Stimulated activated naive CD8-positive, alpha-beta T cell treated with anti-CD3 and anti-CD28 coated beads, Interleukin-15, amount 100 ng/mL, for 72 hours (primary cell): ENCODE data around the gene SLCO3A1.

Source experiments
- ATAC-seq: fragments of 150-1000 bp; cut with Tn5 transposase; 2 replicates; pipeline ENCODE4 v1.10.0; 2021; ENCODE audit warnings: mild to moderate bottlenecking, moderate library complexity
- DNase-seq, 2 donors: peaks; one replicate each; pipeline ENCODE4 v3.0.0; 2021 to 2022
- H3K27ac Mint-ChIP-seq, 2 donors: one replicate each; pipeline ENCODE4 v1.8.0; 2022; ENCODE audit warnings: mild to moderate bottlenecking in 2 of 2, mixed read lengths in 2 of 2, moderate library complexity in 2 of 2
- H3K27me3 Mint-ChIP-seq: one replicate; pipeline ENCODE4 v1.8.0; 2022; ENCODE audit warnings: mixed read lengths
- H3K4me1 Mint-ChIP-seq: one replicate; pipeline ENCODE4 v1.8.0; 2022; ENCODE audit warnings: mild to moderate bottlenecking, mixed read lengths
- H3K4me3 Mint-ChIP-seq, 2 donors: one replicate each; pipeline ENCODE4 v1.8.0; 2022; ENCODE audit warnings: mild to moderate bottlenecking in 2 of 2, mixed read lengths in 2 of 2, moderate library complexity in 1 of 2
- H3K9me3 Mint-ChIP-seq, 2 donors: one replicate each; pipeline ENCODE4 v1.8.0; 2022; ENCODE audit warnings: mixed read lengths in 2 of 2

The SLCO3A1 gene

DNA sequence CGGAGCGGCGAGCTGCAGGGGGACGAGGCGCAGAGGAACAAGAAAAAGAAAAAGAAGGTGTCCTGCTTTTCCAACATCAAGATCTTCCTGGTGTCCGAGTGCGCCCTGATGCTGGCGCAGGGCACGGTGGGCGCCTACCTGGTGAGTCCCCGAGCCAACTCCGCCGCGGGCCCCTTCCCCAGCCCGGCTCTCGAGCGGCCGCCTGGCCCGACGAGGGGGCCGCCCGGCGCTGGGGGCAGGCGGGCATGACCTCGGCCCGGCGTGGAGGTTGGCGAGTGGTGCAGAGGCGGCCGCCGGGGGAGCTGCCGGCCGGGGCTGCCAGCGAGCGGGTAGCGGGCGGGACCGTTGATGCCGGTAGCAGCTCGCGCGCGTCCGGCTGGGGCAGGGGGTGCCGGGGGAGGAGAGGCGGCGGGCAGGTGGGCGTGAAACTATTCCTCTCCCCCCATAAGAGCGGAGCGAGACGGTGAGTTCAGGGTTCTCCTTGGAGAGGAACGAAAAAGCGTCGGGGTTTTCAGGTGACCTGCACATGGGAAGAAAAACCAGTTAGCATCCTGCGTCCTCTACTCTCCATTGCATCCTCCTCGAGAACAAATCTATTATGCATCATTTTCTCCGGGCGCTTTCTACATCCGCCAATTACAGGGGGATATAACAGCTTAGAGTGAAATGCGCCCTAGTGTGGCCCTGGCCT is 585 bp downstream of the SLCO3A1 start:
- Mint-ChIP-seq H3K27me3 (peaks cover 27% of the 10 kb centered on the region), H3K9me3 (no peaks in the 10 kb centered on the region), H3K27ac (no peak overlapping the region), H3K4me3 (peak overlapping the region; percentile 83 to 87), H3K4me1 (peaks cover 64% of the 10 kb centered on the region)
- ATAC-seq: peak; percentile 33
- peak; percentile 52 to 59 for DNase-seq

DNA sequence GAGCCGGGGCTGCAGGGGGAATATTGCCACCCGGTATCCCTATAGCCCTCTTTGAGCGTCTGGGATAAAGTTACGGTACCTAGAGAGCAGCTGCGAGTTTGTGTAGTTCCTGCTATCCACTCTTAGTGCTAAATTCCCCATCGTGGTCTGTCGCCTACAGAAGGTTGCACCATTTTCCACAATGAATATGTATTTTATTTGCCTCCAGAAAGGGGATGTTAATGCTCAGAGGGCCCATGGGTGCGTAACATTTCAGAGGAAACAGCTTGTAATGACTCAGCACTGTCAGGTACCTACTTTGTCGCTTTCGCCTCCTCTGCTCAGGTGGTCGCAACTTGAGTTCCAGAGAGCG is 1.1 kb downstream of the SLCO3A1 start:
- ATAC-seq (no peak), DNase-seq (peak in 1 of 2 donors; percentile 38)
- Mint-ChIP-seq H3K4me3 (peak overlapping the region; percentile 83 to 87), H3K9me3 (no peaks in the 10 kb centered on the region), H3K27me3 (peaks cover 22% of the 10 kb centered on the region), H3K4me1 (peaks cover 60% of the 10 kb centered on the region), H3K27ac (peak overlapping the region in 1 of 2 donors; percentile 63)

DNA sequence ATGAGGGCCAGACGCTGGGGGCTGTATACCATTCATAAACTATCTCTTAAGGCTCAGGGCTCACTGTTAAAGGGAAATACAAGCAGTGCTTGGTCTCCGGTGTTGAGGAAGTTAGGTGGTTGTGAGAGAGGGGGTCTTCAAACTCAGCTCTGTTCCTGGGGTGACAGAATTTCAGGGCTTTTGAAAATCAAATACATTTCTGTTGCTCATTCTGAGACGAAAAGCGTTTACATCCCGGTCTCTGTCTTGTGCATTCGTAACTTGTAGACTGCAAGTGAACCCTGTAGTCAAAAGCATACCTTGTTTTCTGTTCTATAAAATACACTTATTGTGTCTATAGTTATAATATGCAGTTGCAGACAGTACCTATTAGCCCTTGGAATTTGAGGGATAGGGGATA is 1.7 kb downstream of the SLCO3A1 start:
- ATAC-seq (no peak), DNase-seq (no peak)
- Mint-ChIP-seq H3K27ac (no peak overlapping the region), H3K27me3 (peaks cover 18% of the 10 kb centered on the region), H3K9me3 (no peaks in the 10 kb centered on the region), H3K4me3 (no peak overlapping the region), H3K4me1 (peaks cover 59% of the 10 kb centered on the region)

DNA sequence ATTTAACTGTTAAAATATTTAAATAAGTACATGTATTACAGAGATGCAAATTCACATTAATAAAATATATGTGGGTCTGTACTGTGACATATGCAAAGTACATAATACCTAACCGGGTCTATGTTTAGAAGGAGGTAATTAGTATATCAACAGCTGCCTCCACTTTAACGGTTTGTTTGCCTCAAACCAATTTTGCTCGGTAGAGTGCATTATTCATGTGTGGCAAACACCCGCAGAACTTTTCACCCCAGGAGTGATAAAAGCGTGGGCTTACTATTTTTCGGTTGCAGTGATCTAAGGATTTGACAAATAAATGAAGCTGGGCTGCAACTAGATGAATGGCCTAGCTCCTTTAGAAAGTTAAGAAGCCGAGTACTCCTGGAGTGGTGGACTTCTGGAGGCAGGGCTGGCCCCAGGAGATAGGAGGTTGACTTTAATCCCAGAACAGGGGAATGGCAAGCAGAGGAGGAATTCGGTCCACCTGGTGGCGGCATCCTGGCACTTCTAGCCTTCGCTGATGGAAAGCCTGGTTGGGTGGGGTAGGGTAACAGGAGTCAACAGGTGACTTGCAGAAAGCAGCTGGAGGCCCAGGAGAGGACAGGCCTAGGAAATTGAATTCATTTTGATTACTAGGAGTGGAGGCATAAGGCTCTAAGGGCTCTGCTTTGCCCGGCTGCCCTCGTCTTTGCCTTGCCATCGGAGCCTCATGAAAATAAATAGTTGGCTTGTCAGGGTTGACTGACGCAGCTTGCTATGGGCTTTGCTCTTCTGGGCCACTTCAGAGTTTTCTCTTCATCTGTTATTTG is 2.4 kb downstream of the SLCO3A1 start:
- Mint-ChIP-seq H3K4me1 (peaks cover 62% of the 10 kb centered on the region), H3K27ac (no peak overlapping the region), H3K4me3 (no peak overlapping the region), H3K27me3 (peaks cover 18% of the 10 kb centered on the region), H3K9me3 (no peaks in the 10 kb centered on the region)
- no peak for ATAC-seq
- DNase-seq: no peak

DNA sequence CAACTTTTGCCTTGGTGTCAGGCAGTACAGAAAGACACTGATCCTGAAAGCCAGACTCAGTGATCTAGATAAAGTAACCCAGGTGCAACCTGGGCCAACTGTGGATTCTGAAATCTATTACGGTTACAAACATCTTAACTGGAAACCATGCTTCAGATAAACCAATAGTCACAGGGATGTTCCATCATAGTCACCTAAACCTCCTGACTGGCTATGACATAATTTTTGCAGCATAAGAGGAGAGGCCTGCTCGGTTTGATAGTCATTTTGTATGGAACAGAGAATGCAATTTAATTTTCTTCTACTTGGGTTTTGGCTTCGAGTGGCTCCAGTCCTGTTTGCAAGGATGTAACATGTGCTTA is 3.7 kb downstream of the SLCO3A1 start:
- Mint-ChIP-seq H3K9me3 (no peaks in the 10 kb centered on the region), H3K27ac (no peak overlapping the region)
- ATAC-seq: no peak

DNA sequence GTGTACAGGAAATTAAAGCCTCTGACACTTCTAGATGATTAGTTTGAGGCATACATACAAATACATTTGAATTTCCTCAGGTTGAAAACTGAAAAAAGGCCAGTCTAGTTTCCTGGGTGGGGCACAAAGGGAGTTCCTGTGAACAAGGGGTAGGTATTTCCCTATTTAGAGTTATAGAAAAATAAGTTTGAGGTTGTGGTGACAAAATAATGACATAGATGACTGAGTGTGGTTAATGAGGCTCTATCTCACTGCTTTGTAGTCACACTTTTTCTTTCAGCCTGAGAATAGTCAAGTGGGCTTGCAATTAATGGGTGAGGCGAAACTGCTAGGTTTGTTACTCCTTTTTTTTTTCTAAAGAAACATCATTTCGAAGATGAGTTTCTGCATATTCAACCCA is 4.3 kb downstream of the SLCO3A1 start:
- no peaks in the 10 kb centered on the region for H3K9me3 Mint-ChIP-seq
- peak; percentile 37 to 57 for DNase-seq

More for the DNA sequence above, 3.7 kb downstream of the SLCO3A1 start:
- peaks cover 18% of the 10 kb centered on the region for H3K27me3 Mint-ChIP-seq
- peak overlapping the region in 1 of 2 donors; percentile 8 for H3K4me3 Mint-ChIP-seq
- no peak for DNase-seq
- H3K4me1 Mint-ChIP-seq: peaks cover 64% of the 10 kb centered on the region

DNA sequence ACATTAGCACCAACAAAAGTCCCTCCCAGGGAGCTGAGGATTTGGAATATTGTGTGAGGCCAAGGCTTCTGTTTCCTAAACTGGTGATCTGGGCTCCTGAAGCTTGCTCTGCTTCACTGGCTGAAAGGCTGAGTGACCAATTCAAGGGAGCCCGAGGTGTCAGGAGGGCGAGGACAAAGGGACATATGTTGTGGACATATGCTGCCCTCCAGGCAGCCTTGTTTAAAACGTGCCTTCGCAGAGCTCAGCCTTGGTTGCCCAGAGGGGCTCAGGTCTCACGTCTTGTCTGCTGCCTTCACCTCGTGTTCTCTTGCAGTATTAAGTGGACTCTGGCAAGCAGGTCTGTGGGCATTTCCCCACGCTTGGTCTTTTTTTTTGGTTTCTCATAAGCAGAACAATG is 7.0 kb downstream of the SLCO3A1 start:
- H3K27me3 Mint-ChIP-seq: peaks cover 23% of the 10 kb centered on the region
- H3K4me3 Mint-ChIP-seq: no peak overlapping the region
- H3K27ac Mint-ChIP-seq: peak overlapping the region in 1 of 2 donors; percentile 35
- DNase-seq (no peak), ATAC-seq (no peak)
- peaks cover 57% of the 10 kb centered on the region for H3K4me1 Mint-ChIP-seq
- H3K9me3 Mint-ChIP-seq: no peaks in the 10 kb centered on the region

More for the DNA sequence above, 4.3 kb downstream of the SLCO3A1 start:
- H3K4me3 Mint-ChIP-seq: peak overlapping the region; percentile 5 to 8
- peaks cover 60% of the 10 kb centered on the region for H3K4me1 Mint-ChIP-seq
- H3K27me3 Mint-ChIP-seq: peaks cover 18% of the 10 kb centered on the region
- peak overlapping the region in 1 of 2 donors; percentile 42 for H3K27ac Mint-ChIP-seq
- peak; percentile 80 for ATAC-seq

DNA sequence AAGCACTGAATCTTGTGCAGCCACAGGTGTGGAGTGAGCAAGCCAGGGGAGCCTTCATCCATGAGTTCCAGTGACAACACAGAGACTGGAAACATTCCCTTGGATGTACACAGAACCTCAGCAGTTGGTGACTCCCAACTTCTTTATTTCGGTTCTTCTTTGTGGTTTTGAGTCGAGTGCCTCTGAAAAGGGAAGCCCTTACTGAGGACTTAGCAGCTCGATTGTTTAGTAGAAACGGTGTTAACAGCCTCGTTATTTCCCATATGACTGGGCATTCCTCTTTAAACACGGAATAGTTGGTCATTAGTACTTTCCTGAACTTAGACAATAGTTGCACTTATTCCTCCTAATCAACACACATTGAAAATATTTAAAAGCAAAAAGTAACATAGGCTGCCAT is 7.7 kb downstream of the SLCO3A1 start:
- Mint-ChIP-seq H3K4me3 (no peak overlapping the region), H3K4me1 (peaks cover 58% of the 10 kb centered on the region), H3K9me3 (no peaks in the 10 kb centered on the region), H3K27me3 (peaks cover 16% of the 10 kb centered on the region), H3K27ac (no peak overlapping the region)
- DNase-seq: no peak
- no peak for ATAC-seq

DNA sequence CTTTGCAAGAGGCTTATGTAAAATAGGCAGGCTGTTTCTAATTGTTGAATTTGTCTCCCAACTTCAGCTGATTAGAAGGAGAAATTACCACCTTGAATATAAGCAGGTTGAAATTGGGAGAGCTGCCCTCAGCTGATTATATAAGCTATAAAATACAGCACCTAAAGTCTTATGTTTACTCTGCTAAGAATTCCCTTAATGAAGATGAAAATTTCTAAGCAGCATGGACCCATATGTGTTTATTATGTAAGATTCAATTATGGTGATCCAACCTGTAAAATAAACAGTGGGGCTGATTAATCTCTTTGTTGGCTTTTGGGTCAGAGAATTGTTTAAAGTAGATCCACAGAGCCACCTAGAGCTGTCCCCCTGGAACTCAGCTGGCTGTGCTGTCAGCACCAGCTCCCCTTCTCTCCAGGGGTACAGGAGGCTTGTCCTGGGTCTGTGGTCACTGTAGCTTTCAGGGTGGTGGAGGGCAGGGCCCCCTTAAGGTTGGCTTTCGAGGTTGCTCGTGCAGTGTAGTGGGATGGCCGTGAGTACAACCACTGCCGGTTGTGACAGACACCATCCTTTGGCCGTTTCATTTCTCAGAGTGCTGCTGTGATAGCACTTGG is 9.5 kb downstream of the SLCO3A1 start:
- Mint-ChIP-seq H3K4me1 (peaks cover 58% of the 10 kb centered on the region), H3K27me3 (peaks cover 15% of the 10 kb centered on the region), H3K9me3 (no peaks in the 10 kb centered on the region), H3K27ac (no peak overlapping the region), H3K4me3 (no peak overlapping the region)
- no peak for ATAC-seq
- no peak for DNase-seq

DNA sequence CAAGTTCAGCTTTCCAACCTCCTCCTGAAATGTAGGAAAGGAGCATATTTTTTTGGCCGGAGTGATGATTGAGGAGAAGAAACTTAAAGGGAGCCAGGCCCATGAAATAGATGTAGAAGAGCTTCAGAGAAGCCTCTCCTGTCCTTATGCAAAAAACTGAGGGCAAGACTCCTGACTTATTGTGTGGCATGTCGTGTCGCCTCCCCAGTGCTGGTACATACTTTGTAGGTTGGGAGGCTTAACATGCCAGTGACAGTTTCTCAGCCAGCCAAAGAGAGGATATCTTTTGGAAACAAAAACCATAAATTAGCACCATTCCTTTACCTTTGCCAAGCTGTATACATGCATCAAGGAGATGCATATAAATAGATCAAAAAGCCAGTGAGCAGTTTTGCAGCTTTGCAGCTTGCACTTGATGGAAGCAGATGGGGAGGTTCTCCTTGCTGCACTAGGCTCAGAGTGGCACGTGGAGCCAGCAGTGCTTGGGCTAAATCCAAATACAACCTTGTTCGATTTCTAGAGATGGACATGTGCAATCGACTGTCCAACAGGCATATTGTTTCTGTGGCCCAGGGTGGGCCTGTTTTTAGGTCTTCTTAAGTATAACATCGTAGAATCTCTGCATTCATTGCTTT is 10.2 kb downstream of the SLCO3A1 start:
- Mint-ChIP-seq H3K4me1 (peaks cover 58% of the 10 kb centered on the region), H3K9me3 (no peaks in the 10 kb centered on the region), H3K27me3 (peaks cover 15% of the 10 kb centered on the region), H3K27ac (no peak overlapping the region), H3K4me3 (no peak overlapping the region)
- DNase-seq: no peak
- ATAC-seq: no peak

DNA sequence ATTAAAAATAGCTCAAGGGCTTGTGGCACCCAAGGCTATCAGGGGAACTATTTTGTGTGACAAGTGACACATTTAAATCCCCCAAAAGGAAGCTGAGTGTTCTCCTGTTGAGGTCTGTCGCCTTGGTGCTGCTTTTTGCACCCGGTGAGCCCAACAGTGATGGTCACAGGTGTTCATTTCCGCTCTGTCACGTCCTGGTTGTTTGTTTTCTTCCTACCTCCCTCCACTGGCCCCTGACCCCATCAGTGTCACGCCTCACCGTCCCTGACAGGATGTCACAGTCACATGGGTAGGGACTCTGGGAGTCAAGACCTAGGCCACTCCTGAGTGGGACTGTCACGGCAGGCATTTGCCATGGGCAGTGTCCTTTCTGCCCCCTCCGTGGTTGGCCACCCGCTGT is 11.2 kb downstream of the SLCO3A1 start:
- H3K27me3 Mint-ChIP-seq: peaks cover 15% of the 10 kb centered on the region
- no peak overlapping the region for H3K27ac Mint-ChIP-seq
- H3K9me3 Mint-ChIP-seq: no peaks in the 10 kb centered on the region
- DNase-seq: no peak
- peaks cover 58% of the 10 kb centered on the region for H3K4me1 Mint-ChIP-seq
- H3K4me3 Mint-ChIP-seq: no peak overlapping the region
- ATAC-seq: no peak

DNA sequence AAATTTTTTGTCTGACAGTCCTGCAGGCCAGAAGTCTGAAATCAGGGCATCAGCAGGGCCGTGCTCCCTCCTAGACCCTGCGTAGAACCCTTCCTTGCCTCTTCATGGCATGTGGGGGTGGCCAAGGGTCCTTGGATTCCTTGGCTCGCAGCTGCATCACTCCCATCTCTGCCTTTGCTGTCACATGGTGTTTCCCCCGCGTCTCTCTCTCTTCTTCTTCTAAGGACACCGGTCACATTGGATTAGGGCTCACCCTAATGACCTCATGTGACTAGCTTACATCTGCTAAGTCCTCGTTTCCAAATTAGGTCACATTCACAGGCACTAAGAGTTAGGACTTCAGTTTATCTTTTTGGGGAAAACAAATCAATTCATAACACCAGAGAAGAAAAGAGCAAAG is 12.0 kb downstream of the SLCO3A1 start:
- ATAC-seq: no peak
- H3K9me3 Mint-ChIP-seq: no peaks in the 10 kb centered on the region
- H3K4me3 Mint-ChIP-seq: no peak overlapping the region
- H3K27ac Mint-ChIP-seq: peak overlapping the region in 1 of 2 donors; percentile 14
- peaks cover 18% of the 10 kb centered on the region for H3K27me3 Mint-ChIP-seq
- H3K4me1 Mint-ChIP-seq: peaks cover 55% of the 10 kb centered on the region
- no peak for DNase-seq

DNA sequence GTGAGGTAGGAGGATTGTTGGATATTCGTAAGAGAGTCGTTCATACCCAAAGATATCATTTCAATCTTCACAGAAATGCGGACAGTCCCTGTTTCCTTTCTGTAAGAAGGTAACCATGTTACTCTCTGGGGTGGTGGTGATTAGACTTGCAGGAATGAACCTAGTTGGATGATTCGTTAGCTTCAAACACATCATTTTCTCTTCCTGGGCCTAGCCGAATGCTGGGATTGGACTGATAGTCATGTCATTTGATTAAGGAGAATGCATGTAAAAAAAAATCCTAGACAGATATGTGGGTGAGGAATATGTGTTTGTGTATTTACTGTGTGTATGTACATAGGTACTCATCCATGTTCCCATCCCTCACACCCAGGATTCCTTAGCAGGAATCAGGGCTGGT is 12.4 kb downstream of the SLCO3A1 start:
- H3K4me1 Mint-ChIP-seq: peaks cover 57% of the 10 kb centered on the region
- no peak for ATAC-seq
- no peak overlapping the region for H3K4me3 Mint-ChIP-seq
- H3K27ac Mint-ChIP-seq: no peak overlapping the region
- no peak for DNase-seq
- H3K27me3 Mint-ChIP-seq: peaks cover 22% of the 10 kb centered on the region
- H3K9me3 Mint-ChIP-seq: no peaks in the 10 kb centered on the region

DNA sequence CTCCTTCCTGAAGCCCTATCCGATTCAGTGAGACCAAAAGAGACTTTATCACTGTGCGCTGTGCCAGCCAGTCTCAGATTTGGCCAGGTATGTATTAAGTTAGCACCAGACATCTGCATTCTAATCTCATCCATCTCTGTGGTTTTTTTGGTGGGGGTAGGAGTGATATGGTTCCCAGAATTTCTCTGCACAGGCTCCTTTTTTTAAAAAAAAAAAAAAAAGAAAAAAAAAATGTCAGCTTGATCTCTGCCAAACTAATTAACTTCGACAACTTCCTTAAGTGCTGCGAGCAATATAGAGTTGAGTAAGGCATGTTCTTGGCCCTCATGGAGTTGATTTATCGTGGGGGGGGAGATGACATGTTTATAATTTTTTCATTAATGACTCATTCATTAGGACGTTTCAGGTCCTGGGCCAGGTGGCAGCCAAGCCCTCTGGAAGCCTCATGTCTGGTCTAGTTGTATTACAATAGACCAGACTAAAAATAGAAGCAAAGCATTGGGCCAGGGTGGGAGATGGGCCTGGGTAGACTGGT is 12.9 kb downstream of the SLCO3A1 start:
- Mint-ChIP-seq H3K4me3 (no peak overlapping the region), H3K27me3 (peaks cover 27% of the 10 kb centered on the region), H3K27ac (peak overlapping the region in 1 of 2 donors; percentile 86), H3K4me1 (peaks cover 57% of the 10 kb centered on the region), H3K9me3 (no peaks in the 10 kb centered on the region)
- DNase-seq (no peak), ATAC-seq (no peak)

DNA sequence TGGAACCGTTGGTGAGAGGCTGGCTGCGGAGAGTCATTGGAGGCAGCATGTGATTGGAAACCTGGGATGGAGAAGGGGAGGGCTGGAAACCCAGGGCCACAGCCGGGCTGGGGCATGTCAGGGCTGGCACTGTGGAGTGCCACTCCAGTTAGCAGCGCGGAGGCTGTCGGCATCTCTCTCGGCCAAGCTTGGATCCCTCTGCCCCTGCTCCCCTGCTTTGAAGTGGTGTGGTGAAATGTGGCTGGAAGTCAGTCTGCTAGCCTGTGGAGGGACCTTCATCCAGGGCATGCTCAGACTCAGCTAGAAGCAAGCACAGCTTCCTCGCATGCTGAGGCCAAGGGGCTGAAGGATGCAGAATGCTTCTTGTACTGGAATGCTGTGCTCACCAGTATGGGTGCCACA is 13.5 kb downstream of the SLCO3A1 start:
- Mint-ChIP-seq H3K27ac (peak overlapping the region in 1 of 2 donors; percentile 86), H3K9me3 (no peaks in the 10 kb centered on the region), H3K4me1 (peaks cover 57% of the 10 kb centered on the region), H3K4me3 (no peak overlapping the region), H3K27me3 (peaks cover 28% of the 10 kb centered on the region)
- DNase-seq (no peak), ATAC-seq (no peak)
